K562 (cell line): Measurements from ENCODE around the gene DEGS2. TPM values are rescaled to one million over a fixed set of nuclear protein-coding genes. Genes with fewer than 3 reads are reported as not detected.

Experiments used
- AFF1 ChIP-seq, 2 experiments: fragments of 450-650 bp; IDR thresholded peaks; 2 replicates each; pipeline ENCODE4 v1.6.1; 2018; ENCODE audit warnings: mild to moderate bottlenecking in 2 of 2, low read depth in 1 of 2; ENCODE audit not compliant: partially characterized antibody in 2 of 2
- CREB3L1 ChIP-seq: fragments of 450-650 bp; IDR thresholded peaks from 2 replicates; pipeline ENCODE4 v1.6.1; 2014; ENCODE audit warnings: low read depth, mild to moderate bottlenecking, moderate library complexity, borderline replicate concordance
- HDAC2 ChIP-seq: fragments of 450-650 bp; IDR thresholded peaks from 2 replicates; pipeline ENCODE4 v1.6.1; 2016; ENCODE audit warnings: mild to moderate bottlenecking
- IRF9 ChIP-seq: fragments of 450-650 bp; IDR thresholded peaks from 2 replicates; pipeline ENCODE4 v1.6.1; 2016; ENCODE audit warnings: missing biosample characterization, missing genetic modification characterization
- SLC30A9 ChIP-seq: fragments of 250-450 bp; sonication (Bioruptor Pico); IDR thresholded peaks from 2 replicates; pipeline ENCODE4 v1.8.0; 2022; ENCODE audit warnings: mild to moderate bottlenecking, moderate library complexity
- SMARCC2 ChIP-seq: fragments of 450-650 bp; IDR thresholded peaks from 2 replicates; pipeline ENCODE4 v1.6.1; 2017; ENCODE audit warnings: antibody characterized with exemption, moderate library complexity, mild to moderate bottlenecking, low read depth
- polyA plus RNA-seq, 8 experiments: library from polyadenylated mRNA; depleted of rRNA in 4 of 8; stranded (reverse) in 5 of 8; unstranded in 3 of 8; fragments of >200 nt; fragmentation: Nextera tagmentation in 2 of 8; fragmentation: Illumina TruSeq in 1 of 8; extraction: Ambion mirVana in 2 of 8; extraction: Trizol in 1 of 8; gene quantifications; 2 replicates each; pipeline versions ENCODE4 v1.2.1 to v1.2.3, GENCODE V29; 2011 to 2014; ENCODE audit warnings: inconsistent platforms in 1 of 8, missing spikeins in 1 of 8
- total RNA-seq, 7 experiments: library from RNA; depleted of rRNA in 6 of 7; stranded (reverse); fragments of >200 nt in 6 of 7; fragmentation: Illumina TruSeq in 2 of 7; extraction: Trizol in 2 of 7; gene quantifications; 2 replicates each; pipeline versions ENCODE4 v1.2.1 to v1.2.3, GENCODE V29; 2011 to 2021; ENCODE audit warnings: low replicate concordance in 1 of 7

The DEGS2 gene
- total and polyA plus RNA-seq, 9 of the 15 experiments (the other 6 are each of a cell fraction or from before 2014, with no cell fraction given), result 0.22 to 2.9 (median 0.70) TPM

- TF ChIP-seq AFF1 (IDR thresholded peaks at IDR 0.05; ENCODE audit: low read depth in 1 of 2, partially characterized antibody in 2 of 2), result no peak
- TF ChIP-seq CREB3L1, result no peak
- no peak for TF ChIP-seq SMARCC2
- no peak for TF ChIP-seq IRF9 (tag)
- TF ChIP-seq SLC30A9, result no peak
- TF ChIP-seq HDAC2, result no peak
Observed at GRCh38 chr14:100104006-100104352, 55.5 kb downstream of the DEGS2 start (continued).
